ENCODE measurements around the gene CKAP5. TPM values are rescaled to one million over a fixed set of nuclear protein-coding genes. Genes with fewer than 3 reads are reported as not detected.
A peak's percentile ranks its signal among the peaks of the same experiment; 100 is the strongest.

The CKAP5 gene
- polyA plus RNA-seq, 1 donor from 2014 or later = 10.3 TPM

GRCh38 chr11:46868912-46869311, 22.8 kb upstream of the CKAP5 start:
- Mint-ChIP-seq H3K4me3 (no peak overlapping the region), H3K36me3 (peaks cover 4% of the 10 kb centered on the region), H3K9me3 (no peaks in the 10 kb centered on the region), H3K27me3 (peaks cover 12% of the 10 kb centered on the region), H3K4me1 (peaks cover 0 to 1% (median 0%) of the 10 kb centered on the region in 3 donors), H3K27ac (no peak overlapping the region)

DNA sequence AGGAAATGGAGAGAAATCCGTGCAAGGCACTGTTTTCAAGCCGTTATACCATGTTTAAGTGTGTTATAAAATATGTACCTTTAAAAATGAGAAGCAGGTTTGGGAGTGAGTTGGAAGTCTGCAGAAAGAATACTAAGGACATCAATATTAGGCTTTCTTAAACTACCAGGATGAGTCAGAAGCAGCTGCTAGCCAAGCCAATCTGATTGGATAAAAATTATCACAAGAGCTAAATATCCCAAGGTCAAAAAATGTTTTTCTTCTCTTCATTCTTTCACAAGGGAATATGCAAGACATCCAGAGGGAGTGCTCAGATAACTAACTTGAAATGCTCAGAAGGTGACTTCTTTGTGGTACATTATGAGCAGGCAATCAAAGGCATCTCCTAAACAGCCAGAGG, 19.3 kb upstream of the CKAP5 start:
- H3K9me3 Mint-ChIP-seq = no peaks in the 10 kb centered on the region
- H3K27me3 Mint-ChIP-seq = peaks cover 12% of the 10 kb centered on the region
- H3K4me3 Mint-ChIP-seq = no peak overlapping the region
- peaks cover 4% of the 10 kb centered on the region for H3K36me3 Mint-ChIP-seq
- H3K27ac Mint-ChIP-seq = no peak overlapping the region
- H3K4me1 Mint-ChIP-seq = no peaks in the 10 kb centered on the region

GRCh38 chr11:46860218-46860617, 14.1 kb upstream of the CKAP5 start:
- H3K27me3 Mint-ChIP-seq = peaks cover 7% of the 10 kb centered on the region
- no peaks in the 10 kb centered on the region for H3K9me3 Mint-ChIP-seq
- H3K36me3 Mint-ChIP-seq = no peaks in the 10 kb centered on the region
- no peaks in the 10 kb centered on the region for H3K4me1 Mint-ChIP-seq
- H3K4me3 Mint-ChIP-seq = no peak overlapping the region
- no peak overlapping the region for H3K27ac Mint-ChIP-seq

- H3K36me3 Mint-ChIP-seq = no peaks in the 10 kb centered on the region
- no peak overlapping the region for H3K27ac Mint-ChIP-seq
- H3K27me3 Mint-ChIP-seq = peaks cover 5% of the 10 kb centered on the region
- H3K9me3 Mint-ChIP-seq = no peaks in the 10 kb centered on the region
- no peaks in the 10 kb centered on the region for H3K4me1 Mint-ChIP-seq
- H3K4me3 Mint-ChIP-seq = no peak overlapping the region
Measured at GRCh38 chr11:46858920-46859546, 13.0 kb upstream of the CKAP5 start.

DNA sequence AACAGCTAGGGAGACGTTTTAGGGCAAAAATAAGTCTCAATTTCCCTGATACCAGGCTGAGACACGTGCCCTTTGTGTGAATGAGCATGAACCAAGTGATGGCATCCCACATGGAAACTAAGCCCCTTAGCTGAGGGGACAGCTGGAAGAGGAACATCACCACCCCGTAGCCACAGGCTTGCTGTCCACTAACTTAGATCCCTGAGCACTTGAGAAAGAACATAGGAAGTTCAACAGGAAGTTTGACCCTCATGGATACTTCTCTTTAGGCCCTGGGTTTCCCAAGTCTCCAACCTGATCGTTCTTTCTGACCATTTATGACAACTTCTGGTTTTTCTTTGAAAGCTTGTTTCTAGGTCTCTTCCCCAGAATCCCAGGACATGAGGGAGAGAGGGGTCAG, 11.6 kb upstream of the CKAP5 start:
- H3K27ac Mint-ChIP-seq = no peak overlapping the region
- no peak overlapping the region for H3K4me3 Mint-ChIP-seq

GRCh38 chr11:46856605-46857343, 10.7 kb upstream of the CKAP5 start:
- Mint-ChIP-seq H3K9me3 (no peaks in the 10 kb centered on the region), H3K4me3 (no peak overlapping the region), H3K27me3 (peaks cover 3% of the 10 kb centered on the region), H3K27ac (no peak overlapping the region), H3K4me1 (no peaks in the 10 kb centered on the region), H3K36me3 (peaks cover 1% of the 10 kb centered on the region)

More for the DNA sequence above, 11.6 kb upstream of the CKAP5 start:
- Mint-ChIP-seq H3K36me3 (no peaks in the 10 kb centered on the region), H3K27me3 (peaks cover 3% of the 10 kb centered on the region), H3K9me3 (no peaks in the 10 kb centered on the region), H3K4me1 (no peaks in the 10 kb centered on the region)

DNA sequence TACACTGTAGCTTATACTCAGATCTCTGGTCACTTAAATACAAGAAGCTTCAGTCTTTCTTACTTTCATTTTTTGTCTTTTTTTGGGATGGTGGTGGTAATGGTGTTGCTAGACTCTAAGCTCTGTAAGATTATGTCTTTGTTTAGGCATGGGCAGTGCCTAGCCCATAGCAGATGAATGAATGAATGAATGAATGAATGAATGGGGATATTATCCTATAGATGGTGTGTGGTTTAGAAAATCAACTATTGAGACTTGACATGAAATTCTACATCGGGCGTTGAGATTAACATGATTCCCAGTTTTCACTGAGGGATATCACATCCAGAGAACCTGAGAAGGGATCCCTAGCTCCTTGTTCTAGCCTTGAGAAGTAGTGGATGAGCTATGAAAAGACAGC, 9.8 kb upstream of the CKAP5 start:
- Mint-ChIP-seq H3K36me3 (peaks cover 1% of the 10 kb centered on the region), H3K4me3 (no peak overlapping the region), H3K27ac (no peak overlapping the region), H3K9me3 (no peaks in the 10 kb centered on the region), H3K27me3 (peaks cover 3% of the 10 kb centered on the region), H3K4me1 (no peaks in the 10 kb centered on the region)

DNA sequence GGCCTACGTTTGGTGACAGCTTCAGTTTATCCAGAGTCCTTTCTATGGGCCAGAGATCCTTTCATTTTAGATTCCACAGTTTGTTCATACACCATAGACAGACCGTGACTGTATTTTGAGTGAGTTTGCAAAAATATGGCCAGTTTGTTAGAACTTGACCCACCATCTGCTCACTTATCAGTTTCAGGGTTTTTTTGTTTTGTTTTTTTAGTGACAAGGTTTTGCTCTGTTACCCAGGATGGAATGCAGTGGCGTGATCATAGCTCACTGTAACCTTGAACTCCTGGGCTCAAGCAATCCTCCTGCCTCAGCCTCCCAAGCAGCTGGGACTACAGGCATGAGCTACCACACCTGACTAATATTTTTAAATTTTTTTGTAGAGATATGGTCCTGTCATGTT, 9.1 kb upstream of the CKAP5 start:
- H3K36me3 Mint-ChIP-seq = peaks cover 1% of the 10 kb centered on the region
- no peak overlapping the region for H3K27ac Mint-ChIP-seq
- H3K27me3 Mint-ChIP-seq = peaks cover 3% of the 10 kb centered on the region
- no peaks in the 10 kb centered on the region for H3K4me1 Mint-ChIP-seq
- H3K4me3 Mint-ChIP-seq = no peak overlapping the region
- no peaks in the 10 kb centered on the region for H3K9me3 Mint-ChIP-seq

GRCh38 chr11:46850829-46851380, 4.8 kb upstream of the CKAP5 start:
- H3K36me3 Mint-ChIP-seq = peaks cover 1% of the 10 kb centered on the region
- no peak overlapping the region for H3K27ac Mint-ChIP-seq
- H3K9me3 Mint-ChIP-seq = no peaks in the 10 kb centered on the region
- H3K27me3 Mint-ChIP-seq = no peaks in the 10 kb centered on the region
- H3K4me3 Mint-ChIP-seq = no peak overlapping the region
- peaks cover 3 to 10% (median 5%) of the 10 kb centered on the region in 3 donors for H3K4me1 Mint-ChIP-seq

DNA sequence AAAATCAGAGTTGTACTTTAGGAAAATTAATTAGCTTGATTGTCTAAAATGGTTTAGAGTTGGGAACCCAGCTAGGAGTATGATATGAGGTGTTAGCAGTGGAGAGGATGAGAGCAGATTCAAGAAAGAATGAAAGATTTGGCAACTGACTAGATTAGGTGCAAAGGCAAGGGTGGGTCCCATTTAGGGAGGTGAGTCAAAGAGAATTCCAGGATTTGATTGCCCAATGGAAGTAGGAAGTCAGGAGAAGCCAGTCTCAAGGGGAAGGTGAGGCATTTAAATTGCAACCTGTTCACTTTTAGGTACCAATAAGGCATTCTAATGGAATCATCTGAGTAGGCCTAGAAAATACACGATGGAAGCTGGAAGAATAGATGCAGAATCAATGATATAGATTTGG, 3.6 kb upstream of the CKAP5 start:
- H3K9me3 Mint-ChIP-seq = no peaks in the 10 kb centered on the region
- no peak overlapping the region for H3K4me3 Mint-ChIP-seq
- H3K27me3 Mint-ChIP-seq = no peaks in the 10 kb centered on the region
- peaks cover 1% of the 10 kb centered on the region for H3K36me3 Mint-ChIP-seq
- peaks cover 11 to 16% (median 12%) of the 10 kb centered on the region in 3 donors for H3K4me1 Mint-ChIP-seq
- no peak overlapping the region for H3K27ac Mint-ChIP-seq

DNA sequence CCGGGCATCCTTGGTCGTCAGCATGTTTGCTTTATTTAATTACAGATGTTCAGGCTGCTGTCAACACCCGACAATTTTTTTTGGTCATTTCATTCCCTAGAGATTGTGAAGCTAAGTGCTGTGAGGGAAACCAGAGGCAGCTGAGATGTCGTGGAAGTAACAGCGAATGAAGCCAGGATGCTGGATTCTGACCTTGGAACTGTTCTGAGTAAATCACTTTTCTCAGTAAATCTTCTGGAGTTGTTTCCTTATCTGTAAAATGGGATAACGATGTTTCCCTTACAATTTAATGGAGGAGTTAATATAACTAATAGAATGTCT, 390 bp upstream of the CKAP5 start:
- Mint-ChIP-seq H3K36me3 (no peaks in the 10 kb centered on the region), H3K4me3 (peak overlapping the region; percentile 96 to 99 (median 99)), H3K9me3 (no peaks in the 10 kb centered on the region)

GRCh38 chr11:46845440-46845739, 690 bp downstream of the CKAP5 start:
- Mint-ChIP-seq H3K27ac (peak overlapping the region; percentile 89 to 95 (median 94)), H3K9me3 (no peaks in the 10 kb centered on the region), H3K4me1 (peaks cover 23 to 39% (median 24%) of the 10 kb centered on the region in 3 donors), H3K4me3 (peak overlapping the region; percentile 87 to 99 (median 96)), H3K36me3 (no peaks in the 10 kb centered on the region), H3K27me3 (no peaks in the 10 kb centered on the region)

More for the DNA sequence above, 390 bp upstream of the CKAP5 start:
- no peaks in the 10 kb centered on the region for H3K27me3 Mint-ChIP-seq
- H3K27ac Mint-ChIP-seq = peak overlapping the region; percentile 94 to 98 (median 95)
- peaks cover 22 to 39% (median 23%) of the 10 kb centered on the region in 3 donors for H3K4me1 Mint-ChIP-seq

GRCh38 chr11:46840116-46840515, 6.0 kb downstream of the CKAP5 start:
- peaks cover 17 to 36% (median 17%) of the 10 kb centered on the region in 3 donors for H3K4me1 Mint-ChIP-seq
- no peak overlapping the region for H3K27ac Mint-ChIP-seq
- H3K4me3 Mint-ChIP-seq = no peak overlapping the region
- H3K36me3 Mint-ChIP-seq = no peaks in the 10 kb centered on the region
- H3K27me3 Mint-ChIP-seq = no peaks in the 10 kb centered on the region
- H3K9me3 Mint-ChIP-seq = no peaks in the 10 kb centered on the region

- Mint-ChIP-seq H3K9me3 (no peaks in the 10 kb centered on the region), H3K4me1 (peaks cover 9 to 28% (median 10%) of the 10 kb centered on the region in 3 donors), H3K36me3 (no peaks in the 10 kb centered on the region), H3K4me3 (peak overlapping the region in 1 of 4 donors; percentile 22), H3K27me3 (no peaks in the 10 kb centered on the region), H3K27ac (no peak overlapping the region)
Measured at GRCh38 chr11:46838501-46838900, 7.6 kb downstream of the CKAP5 start.

DNA sequence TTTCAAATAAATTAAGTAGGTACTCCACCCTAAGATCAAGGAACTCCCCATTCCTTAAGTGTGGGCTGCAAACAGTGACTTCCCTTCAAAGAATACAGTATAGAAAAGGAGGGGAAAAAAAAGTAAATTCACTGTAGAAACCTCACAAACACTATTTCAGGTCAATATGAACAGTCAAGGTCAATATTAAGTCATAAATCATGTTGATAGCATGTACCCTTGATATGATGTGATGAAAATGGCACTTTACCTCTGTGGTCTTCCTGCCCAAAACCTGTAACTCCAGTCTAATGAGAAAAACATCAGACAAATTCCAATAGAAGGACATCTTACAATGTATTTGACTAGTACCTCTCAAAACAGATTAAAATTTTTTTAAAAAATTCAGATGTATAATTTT, 8.2 kb downstream of the CKAP5 start:
- Mint-ChIP-seq H3K27me3 (no peaks in the 10 kb centered on the region), H3K36me3 (no peaks in the 10 kb centered on the region), H3K27ac (no peak overlapping the region), H3K9me3 (no peaks in the 10 kb centered on the region), H3K4me3 (no peak overlapping the region), H3K4me1 (peaks cover 5 to 22% (median 10%) of the 10 kb centered on the region in 3 donors)

DNA sequence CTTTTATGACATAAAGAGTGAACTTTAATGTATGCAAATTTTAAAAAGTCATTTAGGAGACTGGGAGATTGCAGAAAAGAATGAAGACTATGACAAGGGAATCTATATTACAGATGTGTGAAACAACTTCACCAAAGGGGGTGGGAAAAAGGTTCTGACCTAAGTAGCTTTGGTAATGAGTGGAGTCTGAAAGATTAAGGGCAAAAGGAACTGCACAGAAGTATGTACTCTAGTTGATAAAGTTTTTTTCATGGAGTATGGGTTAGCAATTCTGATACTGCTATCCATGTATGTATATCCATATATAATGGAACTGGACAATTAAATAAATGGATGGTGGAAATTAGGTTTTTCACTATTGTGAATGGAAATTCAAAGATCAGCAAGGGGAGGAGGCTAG, 9.2 kb downstream of the CKAP5 start:
- Mint-ChIP-seq H3K9me3 (no peaks in the 10 kb centered on the region), H3K27me3 (no peaks in the 10 kb centered on the region), H3K27ac (no peak overlapping the region), H3K4me3 (no peak overlapping the region), H3K36me3 (peaks cover 2% of the 10 kb centered on the region), H3K4me1 (peaks cover 6 to 16% (median 8%) of the 10 kb centered on the region in 3 donors)
